H1 (cell line): ENCODE results near the gene NFIX. TPM values are rescaled to one million over a fixed set of nuclear protein-coding genes. Genes with fewer than 3 reads are reported as not detected.

Source experiments
- ATF2 ChIP-seq: IDR thresholded peaks from 2 replicates; pipeline ENCODE4 v1.6.1; 2012; ENCODE audit warnings: low read length, inconsistent platforms
- BACH1 ChIP-seq: IDR thresholded peaks from 2 replicates; pipeline ENCODE4 v1.6.1; 2012; ENCODE audit warnings: low read length, improper control_type of control experiment
- CREB1 ChIP-seq: IDR thresholded peaks from 2 replicates; pipeline ENCODE4 v1.6.1; 2012; ENCODE audit warnings: inconsistent platforms
- CTCF ChIP-seq, 3 experiments: IDR thresholded peaks; 1 replicate in 2 of 3; 2 replicates in 1 of 3; pipeline versions ENCODE4 v1.5.1 to v1.6.1; 2011; ENCODE audit warnings: low read length in 3 of 3, mild to moderate bottlenecking in 3 of 3, inconsistent platforms in 2 of 3, low read depth in 1 of 3, moderate library complexity in 1 of 3; ENCODE audit not compliant: insufficient read depth in 1 of 3; ENCODE audit errors: control extremely low read depth in 1 of 3
- POLR2AphosphoS5 ChIP-seq: IDR thresholded peaks from 2 replicates; pipeline ENCODE4 v1.6.1; 2011; ENCODE audit warnings: low read depth, low read length
- polyA plus RNA-seq, 7 experiments: library from polyadenylated mRNA; depleted of rRNA in 3 of 7; stranded (reverse) in 5 of 7; unstranded in 2 of 7; fragments of >200 nt in 5 of 7; fragments of 200-250 nt in 2 of 7; gene quantifications; 1 replicate in 5 of 7; 2 replicates in 1 of 7; 4 replicates in 1 of 7; pipeline versions ENCODE4 v1.2.1 to v1.2.3, GENCODE V29; 2011 to 2013; ENCODE audit warnings: missing spikeins in 2 of 7, mixed read lengths in 2 of 7
- total RNA-seq: library from RNA; stranded (reverse); fragmentation: NEBNext Ultra II Directional; extraction: Animal tissue kit (Norgen Biotek cat#: 25700); gene quantifications from 2 replicates; pipeline ENCODE4 v1.2.1, GENCODE V29; 2021

NFIX gene
- total and polyA plus RNA-seq, 2 of the 8 experiments (the other 6 are each of a cell fraction or from before 2014, with no cell fraction given) = 0.03 to 0.20 TPM

GRCh38 chr19:13127811-13128575, 132.7 kb downstream of the NFIX start (continued):
- TF ChIP-seq ATF2 (no peak), CREB1 (no peak), POLR2AphosphoS5 (no peak), BACH1 (no peak), CTCF (IDR thresholded peaks at IDR 0.05; ENCODE audit: control extremely low read depth in 1 of 3, insufficient read depth in 1 of 3, low read depth in 1 of 3, low read length in 3 of 3) (no peak)
